ENCODE data around the gene ATG14. TPM values are rescaled to one million over a fixed set of nuclear protein-coding genes. Genes with fewer than 3 reads are reported as not detected.
"Not testable (repeated sequence)": the region's sequence is repeated elsewhere in the genome, so short reads cannot be mapped to it uniquely, and the experiment has no call there.

Gene ATG14, protein sequence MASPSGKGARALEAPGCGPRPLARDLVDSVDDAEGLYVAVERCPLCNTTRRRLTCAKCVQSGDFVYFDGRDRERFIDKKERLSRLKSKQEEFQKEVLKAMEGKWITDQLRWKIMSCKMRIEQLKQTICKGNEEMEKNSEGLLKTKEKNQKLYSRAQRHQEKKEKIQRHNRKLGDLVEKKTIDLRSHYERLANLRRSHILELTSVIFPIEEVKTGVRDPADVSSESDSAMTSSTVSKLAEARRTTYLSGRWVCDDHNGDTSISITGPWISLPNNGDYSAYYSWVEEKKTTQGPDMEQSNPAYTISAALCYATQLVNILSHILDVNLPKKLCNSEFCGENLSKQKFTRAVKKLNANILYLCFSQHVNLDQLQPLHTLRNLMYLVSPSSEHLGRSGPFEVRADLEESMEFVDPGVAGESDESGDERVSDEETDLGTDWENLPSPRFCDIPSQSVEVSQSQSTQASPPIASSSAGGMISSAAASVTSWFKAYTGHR
- total RNA-seq (10 to 100 TPM; 18.3 to 18.4 TPM), polyA plus RNA-seq (1 to 10 TPM; 2.5 to 8.3 TPM)

DNA sequence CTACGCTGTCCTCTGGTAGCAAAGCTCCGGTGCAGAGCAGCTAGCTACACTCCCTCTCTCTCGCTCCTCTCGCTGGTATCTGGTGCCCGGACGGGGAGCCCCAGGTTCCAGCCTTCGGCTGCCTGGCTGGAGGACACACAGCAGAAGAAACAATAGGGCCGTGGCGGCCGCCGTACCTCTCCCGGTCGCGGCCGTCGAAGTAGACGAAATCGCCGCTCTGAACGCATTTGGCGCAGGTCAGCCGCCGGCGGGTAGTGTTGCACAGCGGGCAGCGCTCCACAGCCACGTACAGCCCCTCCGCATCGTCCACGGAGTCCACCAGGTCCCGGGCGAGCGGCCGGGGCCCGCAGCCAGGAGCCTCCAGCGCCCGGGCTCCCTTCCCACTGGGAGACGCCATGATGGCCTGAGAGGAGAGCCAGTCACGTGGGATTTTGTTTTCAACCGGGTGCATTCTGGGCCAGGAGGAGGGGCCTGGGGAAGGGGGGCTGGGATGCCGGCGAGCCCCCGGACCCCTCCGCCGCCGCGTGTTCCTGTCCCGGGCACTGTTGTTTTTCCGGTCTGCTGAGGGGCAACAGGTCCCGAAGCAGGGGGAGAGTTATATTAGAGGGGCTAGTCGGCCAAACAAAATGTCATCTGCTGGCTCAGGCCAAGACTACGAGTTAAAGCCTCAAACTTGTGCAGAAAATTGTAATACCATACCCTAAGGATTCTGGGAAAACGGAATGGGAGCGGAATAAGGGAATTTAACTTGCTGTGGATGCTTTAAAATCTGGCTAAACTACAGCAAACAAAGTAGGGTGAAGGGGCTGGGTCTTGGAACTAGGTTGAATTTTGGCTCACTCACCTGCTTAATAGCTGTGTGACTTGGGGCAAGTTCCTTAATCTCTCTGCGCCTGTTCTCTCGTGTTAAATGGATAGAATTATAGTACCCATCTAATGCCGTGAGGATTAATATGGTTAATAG lies at the start of gene ATG14:
Gene ATG14, minus strand, starts transcription at position 405 of the 964 bp plus-strand sequence. Its CDS starts 8 bp downstream, at position 397.
- DNase-seq = peak; percentile 65 to 76 (median 73)
- H3K27ac Mint-ChIP-seq = peak within 1 kb of the TSS; percentile 45 to 96 (median 91)
- H3K4me1 Mint-ChIP-seq = peaks cover 27 to 49% (median 38%) of the 10 kb centered on the region in 4 donors
- peaks cover 0 to 8% of the 10 kb centered on the region in 2 donors for H3K36me3 Mint-ChIP-seq
- intact Hi-C loops (cut with micrococcal nuclease) = loop anchor here (2.0 to 5.0 kb wide), 3 partner anchors 19 to 139 kb away; partner anchors contain the start of gene FBXO34
- H3K9me3 Mint-ChIP-seq = no peaks in the 10 kb centered on the region
- peak within 1 kb of the TSS; percentile 88 to 94 (median 92) for H3K4me3 Mint-ChIP-seq
- Histone ChIP-seq H3K9me3 (ENCODE audit: control insufficient read depth in 1 of 2, low read length in 2 of 2) (no peaks in the 10 kb centered on the region), H3K27me3 (ENCODE audit: insufficient read depth, low read length) (no peaks in the 10 kb centered on the region), H3K27ac (ENCODE audit: low read depth, low read length) (peak within 1 kb of the TSS; percentile 78), H3K4me3 (ENCODE audit: low read length in 2 of 2) (peak within 1 kb of the TSS; percentile 90 to 93), H3K4me1 (ENCODE audit: insufficient read depth, low read length) (peaks cover 24% of the 10 kb centered on the region), H3K36me3 (ENCODE audit: insufficient read depth, low read length) (no peaks in the 10 kb centered on the region)
- ChIA-PET CTCF (ENCODE audit: partially characterized antibody) (interaction anchor here (1.3 to 1.7 kb wide), 6 partner anchors 17 to 166 kb away, joined by 3 to 6 read pairs (median 5); no protein-coding TSS in a partner anchor), POLR2A (ENCODE audit: partially characterized antibody) (interaction anchor here (1.1 to 1.8 kb wide), 4 partner anchors 26 to 360 kb away, joined by 3 to 8 read pairs (median 4); partner anchors contain the start of genes FBXO34 and MAPK1IP1L)
- peaks cover 0 to 2% of the 10 kb centered on the region in 2 donors for H3K27me3 Mint-ChIP-seq

DNA sequence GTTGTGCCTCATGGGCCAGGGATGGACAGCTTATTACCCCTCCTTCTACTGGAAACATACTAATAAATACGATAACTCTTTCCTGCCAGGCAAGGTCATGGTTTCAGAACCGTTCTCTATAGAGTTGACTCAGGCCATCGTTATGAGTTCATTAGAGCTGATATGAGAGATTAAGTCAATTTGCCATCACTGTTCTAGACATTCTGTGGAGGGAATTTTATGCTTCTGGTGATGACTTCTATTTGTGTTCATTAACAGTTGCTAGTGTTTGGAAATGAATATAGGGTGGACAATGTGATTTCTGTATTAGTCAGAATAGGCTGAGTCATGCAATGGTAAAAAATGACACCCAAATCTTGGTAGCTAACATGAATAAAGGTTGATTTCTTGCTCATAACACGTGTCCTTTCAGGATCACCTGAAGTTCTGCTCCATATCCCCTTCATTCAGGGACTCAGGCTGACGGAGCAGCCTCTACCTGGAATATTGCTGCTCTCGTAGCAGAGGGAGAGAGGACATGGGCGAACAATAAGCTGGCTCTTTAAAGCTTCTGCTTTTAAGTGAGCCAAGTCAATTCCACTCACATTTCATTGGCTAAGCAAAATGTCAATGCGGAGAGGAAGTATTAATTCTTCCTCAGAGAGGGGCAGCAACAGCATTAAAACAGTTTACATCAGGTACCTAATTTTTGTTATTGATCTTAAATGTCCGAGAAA lies 47.3 kb upstream of the ATG14 start:
- POLR2A ChIA-PET (ENCODE audit: partially characterized antibody) = no interaction called here
- CTCF ChIA-PET (ENCODE audit: partially characterized antibody) = interaction anchor here (2.6 kb wide), 1 partner anchor 13 kb away, joined by 10 read pairs; no protein-coding TSS in a partner anchor

DNA sequence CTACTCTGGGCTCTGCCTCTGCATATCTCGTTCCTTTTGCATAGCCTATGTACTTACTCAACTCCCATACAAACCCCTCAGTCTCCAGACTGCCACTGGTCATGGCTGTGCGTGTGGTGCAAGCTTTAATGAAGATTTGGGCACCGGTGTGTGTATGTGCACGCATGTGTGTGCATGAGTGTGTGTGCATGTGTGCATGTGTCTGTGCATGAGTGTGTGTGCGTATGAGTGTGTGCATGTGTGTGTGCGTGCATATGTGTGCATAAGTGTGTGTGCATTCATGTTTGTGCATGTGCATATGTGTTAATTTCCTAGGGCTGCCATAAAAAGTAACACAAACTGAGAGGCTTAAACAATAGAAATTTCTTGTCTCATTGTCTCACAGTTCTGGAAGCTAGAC lies 45.9 kb upstream of the ATG14 start:
- H3K4me1 Mint-ChIP-seq = peaks cover 0 to 3% (median 0%) of the 10 kb centered on the region in 4 donors
- H3K36me3 ChIP-seq (ENCODE audit: insufficient read depth, low read length) = no peaks in the 10 kb centered on the region
- ChIA-PET POLR2A (ENCODE audit: partially characterized antibody) (no interaction called here), CTCF (ENCODE audit: partially characterized antibody) (no interaction called here)
- H3K9me3 Mint-ChIP-seq = peaks cover 0 to 2% (median 0%) of the 10 kb centered on the region in 8 donors
- H3K27ac Mint-ChIP-seq = no peak overlapping the region
- no peak overlapping the region for H3K27ac ChIP-seq (ENCODE audit: low read depth, low read length)
- peaks cover 3 to 5% of the 10 kb centered on the region in 2 donors for H3K27me3 Mint-ChIP-seq
- DNase-seq = no peak
- H3K4me3 Mint-ChIP-seq = no peak overlapping the region
- H3K27me3 ChIP-seq (ENCODE audit: insufficient read depth, low read length) = no peaks in the 10 kb centered on the region
- H3K9me3 ChIP-seq (ENCODE audit: control insufficient read depth in 1 of 2, low read length in 2 of 2) = no peaks in the 10 kb centered on the region
- intact Hi-C loops (cut with micrococcal nuclease) = no loop called here
- H3K36me3 Mint-ChIP-seq = no peaks in the 10 kb centered on the region
- H3K4me3 ChIP-seq (ENCODE audit: low read length in 2 of 2) = no peak overlapping the region
- no peaks in the 10 kb centered on the region for H3K4me1 ChIP-seq (ENCODE audit: insufficient read depth, low read length)

More for the DNA sequence above, 47.3 kb upstream of the ATG14 start:
- H3K36me3 Mint-ChIP-seq = no peaks in the 10 kb centered on the region
- H3K9me3 Mint-ChIP-seq = peaks cover 0 to 2% (median 0%) of the 10 kb centered on the region in 8 donors
- H3K27ac Mint-ChIP-seq = no peak overlapping the region
- DNase-seq = no peak
- intact Hi-C loops (cut with micrococcal nuclease) = no loop called here
- H3K36me3 ChIP-seq (ENCODE audit: insufficient read depth, low read length) = no peaks in the 10 kb centered on the region
- peaks cover 3 to 6% of the 10 kb centered on the region in 2 donors for H3K27me3 Mint-ChIP-seq
- H3K4me3 ChIP-seq (ENCODE audit: low read length in 2 of 2) = no peak overlapping the region
- H3K27me3 ChIP-seq (ENCODE audit: insufficient read depth, low read length) = no peaks in the 10 kb centered on the region
- H3K9me3 ChIP-seq (ENCODE audit: control insufficient read depth in 1 of 2, low read length in 2 of 2) = no peaks in the 10 kb centered on the region
- H3K4me1 Mint-ChIP-seq = peaks cover 0 to 3% (median 0%) of the 10 kb centered on the region in 4 donors
- H3K27ac ChIP-seq (ENCODE audit: low read depth, low read length) = no peak overlapping the region
- no peaks in the 10 kb centered on the region for H3K4me1 ChIP-seq (ENCODE audit: insufficient read depth, low read length)
- no peak overlapping the region for H3K4me3 Mint-ChIP-seq

DNA sequence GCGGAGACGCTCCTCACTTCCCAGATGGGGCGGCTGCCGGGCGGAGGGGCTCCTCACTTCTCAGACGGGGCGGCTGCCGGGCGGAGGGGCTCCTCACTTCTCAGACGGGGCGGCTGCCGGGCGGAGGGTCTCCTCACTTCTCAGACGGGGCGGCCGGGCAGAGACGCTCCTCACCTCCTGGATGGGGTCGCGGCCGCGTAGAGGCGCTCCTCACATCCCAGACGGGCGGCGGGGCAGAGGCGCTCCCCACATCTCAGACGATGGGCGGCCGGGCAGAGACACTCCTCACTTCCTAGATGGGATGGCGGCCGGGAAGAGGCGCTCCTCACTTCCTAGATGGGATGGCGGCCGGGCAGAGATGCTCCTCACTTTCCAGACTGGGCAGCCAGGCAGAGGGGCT lies 44.8 kb upstream of the ATG14 start:
- H3K36me3 ChIP-seq (ENCODE audit: insufficient read depth, low read length); H3K9me3 ChIP-seq (ENCODE audit: control insufficient read depth in 1 of 2, low read length in 2 of 2); H3K27me3 ChIP-seq (ENCODE audit: insufficient read depth, low read length); H3K27ac ChIP-seq (ENCODE audit: low read depth, low read length); H3K4me3 Mint-ChIP-seq; H3K27me3 Mint-ChIP-seq; DNase-seq; H3K4me1 Mint-ChIP-seq; H3K4me1 ChIP-seq (ENCODE audit: insufficient read depth, low read length); H3K36me3 Mint-ChIP-seq; H3K9me3 Mint-ChIP-seq; CTCF ChIA-PET (ENCODE audit: partially characterized antibody); H3K4me3 ChIP-seq (ENCODE audit: low read length in 2 of 2); intact Hi-C loops (cut with micrococcal nuclease); H3K27ac Mint-ChIP-seq; POLR2A ChIA-PET (ENCODE audit: partially characterized antibody): not testable (repeated sequence)

DNA sequence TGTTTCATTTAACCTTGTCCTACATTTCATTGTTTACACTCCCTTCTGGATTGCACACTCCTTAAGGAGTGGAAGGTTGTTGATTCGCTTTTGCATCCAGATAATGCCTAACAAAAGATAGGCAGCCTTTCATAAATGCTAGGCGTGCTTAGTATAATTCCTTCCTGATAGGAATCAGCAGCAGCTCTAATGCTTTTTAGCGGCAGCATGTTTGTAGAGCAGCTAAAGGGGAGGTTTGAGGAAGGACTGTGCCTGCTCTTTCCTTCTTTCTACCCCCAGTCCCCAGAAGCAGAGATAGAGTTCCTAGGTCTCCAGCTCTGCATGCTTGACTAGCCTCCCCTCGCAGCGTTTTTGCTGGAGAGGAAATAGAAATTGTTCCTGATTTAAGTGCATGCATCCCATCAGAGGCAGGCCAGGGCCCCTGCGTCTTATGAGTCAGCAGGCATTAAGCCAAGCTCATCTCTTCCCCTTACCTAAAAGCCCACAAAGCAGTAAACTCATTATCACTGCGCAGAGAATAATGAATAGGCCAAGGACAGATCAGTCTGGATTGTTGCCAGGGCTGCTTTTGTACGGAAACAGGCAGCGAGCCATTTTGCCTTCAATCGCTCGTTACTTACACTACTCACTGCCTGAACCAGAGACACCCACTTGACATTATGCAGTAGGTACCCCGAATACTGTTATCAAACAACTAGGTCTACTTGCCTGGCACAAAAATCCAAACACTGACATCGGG lies 42.8 kb upstream of the ATG14 start:
- Mint-ChIP-seq H3K36me3 (no peaks in the 10 kb centered on the region), H3K4me3 (no peak overlapping the region), H3K27me3 (peaks cover 0 to 5% of the 10 kb centered on the region in 2 donors), H3K4me1 (peaks cover 0 to 3% (median 0%) of the 10 kb centered on the region in 4 donors), H3K9me3 (peaks cover 0 to 2% (median 0%) of the 10 kb centered on the region in 8 donors), H3K27ac (no peak overlapping the region)
- no peak overlapping the region for H3K4me3 ChIP-seq (ENCODE audit: low read length in 2 of 2)
- H3K27me3 ChIP-seq (ENCODE audit: insufficient read depth, low read length) = no peaks in the 10 kb centered on the region
- CTCF ChIA-PET (ENCODE audit: partially characterized antibody) = interaction anchor here (2.3 kb wide), 1 partner anchor 9 kb away, joined by 13 read pairs; no protein-coding TSS in a partner anchor
- H3K27ac ChIP-seq (ENCODE audit: low read depth, low read length) = no peak overlapping the region
- POLR2A ChIA-PET (ENCODE audit: partially characterized antibody) = no interaction called here
- intact Hi-C loops (cut with micrococcal nuclease) = no loop called here
- H3K4me1 ChIP-seq (ENCODE audit: insufficient read depth, low read length) = no peaks in the 10 kb centered on the region
- H3K36me3 ChIP-seq (ENCODE audit: insufficient read depth, low read length) = no peaks in the 10 kb centered on the region
- H3K9me3 ChIP-seq (ENCODE audit: control insufficient read depth in 1 of 2, low read length in 2 of 2) = no peaks in the 10 kb centered on the region
- DNase-seq = no peak

DNA sequence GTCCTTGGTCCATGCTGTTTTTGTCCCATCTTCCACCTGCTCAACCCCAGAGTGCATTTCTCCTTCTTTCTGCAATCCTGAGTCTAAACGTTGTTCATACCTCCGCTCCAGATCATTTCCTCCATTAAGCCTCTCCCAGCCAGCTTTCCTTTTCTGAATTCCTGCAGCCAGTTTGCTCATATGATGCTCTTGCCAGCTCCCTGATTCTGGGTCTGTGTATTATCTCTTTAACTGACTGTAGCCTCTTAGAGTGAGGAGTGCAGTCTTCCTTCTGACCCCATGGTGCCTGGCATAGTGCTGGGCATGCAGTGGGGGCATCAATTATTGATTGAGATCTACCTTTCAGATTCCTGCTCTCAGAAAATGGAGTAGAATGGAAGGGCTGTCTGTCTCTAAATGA lies 40.3 kb upstream of the ATG14 start:
- CTCF ChIA-PET (ENCODE audit: partially characterized antibody) = no interaction called here
- no peaks in the 10 kb centered on the region for H3K36me3 Mint-ChIP-seq
- DNase-seq = no peak
- H3K9me3 Mint-ChIP-seq = no peaks in the 10 kb centered on the region
- H3K27ac Mint-ChIP-seq = no peak overlapping the region
- H3K4me1 ChIP-seq (ENCODE audit: insufficient read depth, low read length) = no peaks in the 10 kb centered on the region
- H3K27me3 Mint-ChIP-seq = peaks cover 0 to 5% of the 10 kb centered on the region in 2 donors
- no peak overlapping the region for H3K4me3 ChIP-seq (ENCODE audit: low read length in 2 of 2)
- no peak overlapping the region for H3K27ac ChIP-seq (ENCODE audit: low read depth, low read length)
- no peaks in the 10 kb centered on the region for H3K36me3 ChIP-seq (ENCODE audit: insufficient read depth, low read length)
- intact Hi-C loops (cut with micrococcal nuclease) = no loop called here
- H3K27me3 ChIP-seq (ENCODE audit: insufficient read depth, low read length) = no peaks in the 10 kb centered on the region
- POLR2A ChIA-PET (ENCODE audit: partially characterized antibody) = no interaction called here
- H3K9me3 ChIP-seq (ENCODE audit: control insufficient read depth in 1 of 2, low read length in 2 of 2) = no peaks in the 10 kb centered on the region
- H3K4me1 Mint-ChIP-seq = no peaks in the 10 kb centered on the region
- no peak overlapping the region for H3K4me3 Mint-ChIP-seq
